CD4-positive, alpha-beta T cell (primary cell): ENCODE data around the gene IGDCC3. TPM values are rescaled to one million over a fixed set of nuclear protein-coding genes. Genes with fewer than 3 reads are reported as not detected.
"Not testable (repeated sequence)": the region's sequence is repeated elsewhere in the genome, so short reads cannot be mapped to it uniquely, and the experiment has no call there.

Experiments
- ATAC-seq: fragments of 200-7000 bp; cut with Tn5 transposase; one replicate; pipeline ENCODE4 v1.10.0; 2022; ENCODE audit warnings: mild to moderate bottlenecking; ENCODE audit not compliant: poor library complexity
- CTCF ChIA-PET: fragments of 350-600 bp; sonication (Branson Sonifier 250); formaldehyde crosslinking; loops from one replicate; lab custom pipeline; 2021; ENCODE audit warnings: antibody characterized with exemption, inconsistent platforms; lab: Charles Lee
- POLR2A ChIA-PET: fragments of 350-600 bp; sonication (Branson Sonifier 250); formaldehyde crosslinking; loops from one replicate; lab custom pipeline; 2021; ENCODE audit warnings: antibody characterized with exemption, inconsistent platforms; lab: Charles Lee
- DNase-seq, 14 experiments: peaks; one replicate each; pipeline ENCODE4 v3.0.0-alpha.2; 2013 to 2020; ENCODE audit warnings: mixed read lengths in 2 of 14
- H3K27ac ChIP-seq, 2 donors: one replicate each; pipeline versions ENCODE4 v1.5.1 to v1.7.0; 2013; ENCODE audit warnings: low read length in 2 of 2, low read depth in 1 of 2, mild to moderate bottlenecking in 1 of 2
- H3K27me3 ChIP-seq, 2 experiments: 1 replicate in 1 of 2; 2 replicates in 1 of 2; pipeline versions ENCODE4 v1.6.1 to v1.7.0; 2013; ENCODE audit warnings: low read length in 2 of 2, control low read depth in 1 of 2, mild to moderate bottlenecking in 1 of 2, moderate library complexity in 1 of 2; ENCODE audit not compliant: insufficient read depth in 2 of 2, control insufficient read depth in 1 of 2
- H3K36me3 ChIP-seq: one replicate; pipeline ENCODE4 v1.6.1; 2013; ENCODE audit warnings: low read length, control low read depth; ENCODE audit not compliant: insufficient read depth
- H3K4me1 ChIP-seq: one replicate; pipeline ENCODE4 v1.6.1; 2013; ENCODE audit warnings: low read length, control low read depth; ENCODE audit not compliant: insufficient read depth
- H3K4me3 ChIP-seq: one replicate; pipeline ENCODE4 v1.5.1; 2013; ENCODE audit warnings: mild to moderate bottlenecking, low read length, moderate library complexity
- H3K9me3 ChIP-seq, 2 experiments: 1 replicate in 1 of 2; 2 replicates in 1 of 2; pipeline versions ENCODE4 v1.6.1 to v1.7.0; 2013; ENCODE audit warnings: low read length in 2 of 2, mild to moderate bottlenecking in 2 of 2, control low read depth in 1 of 2, moderate library complexity in 1 of 2; ENCODE audit not compliant: control insufficient read depth in 1 of 2, insufficient read depth in 1 of 2
- H3K27ac Mint-ChIP-seq: one replicate; pipeline ENCODE4 v1.8.0; 2020; ENCODE audit warnings: mixed read lengths
- H3K27me3 Mint-ChIP-seq: one replicate; pipeline ENCODE4 v1.8.0; 2021; ENCODE audit warnings: mixed read lengths
- H3K36me3 Mint-ChIP-seq: one replicate; pipeline ENCODE4 v1.8.0; 2021; ENCODE audit warnings: low read depth, mixed read lengths
- H3K4me1 Mint-ChIP-seq: one replicate; pipeline ENCODE4 v1.8.0; 2021; ENCODE audit warnings: low read depth, mixed read lengths
- H3K4me3 Mint-ChIP-seq: one replicate; pipeline ENCODE4 v1.8.0; 2020; ENCODE audit warnings: mild to moderate bottlenecking, mixed read lengths
- H3K9me3 Mint-ChIP-seq: one replicate; pipeline ENCODE4 v1.8.0; 2020; ENCODE audit warnings: mixed read lengths
- intact Hi-C, 2 experiments: fragments of 100-400 bp; cut with DNase I in 1 of 2; cut with micrococcal nuclease in 1 of 2; formaldehyde crosslinking; loops; one replicate each; pipeline versions ENCODE4 v1.15.1 to v1.9.0; 2023 to 2025; cut with DNase I, micrococcal nuclease
- total RNA-seq, 174 experiments: library from RNA in 2 of 174; stranded (reverse) in 2 of 174; gene quantifications; one replicate each; pipeline ENCODE4 v1.2.3 and lab custom pipeline; 2021 to 2026
- TF ChIP-seq, protein P1 (sequence below): fragments of 200-600 bp; IDR thresholded peaks from one replicate; pipeline ENCODE4 v1.8.0; 2022; ENCODE audit warnings: antibody characterized with exemption, mild to moderate bottlenecking

Gene IGDCC3
- total RNA-seq, 2 experiments from 2014 or later, result not detected

- H3K27me3 ChIP-seq, result peaks cover 8 to 15% of the 10 kb centered on the region in 2 experiments
- Mint-ChIP-seq H3K27me3 (peaks cover 48% of the 10 kb centered on the region), H3K27ac (no peak overlapping the region), H3K9me3 (peaks cover 10% of the 10 kb centered on the region), H3K4me3 (no peak overlapping the region), H3K4me1 (no peaks in the 10 kb centered on the region), H3K36me3 (no peaks in the 10 kb centered on the region)
- no peak overlapping the region for H3K4me3 ChIP-seq
- POLR2A ChIA-PET, result no interaction called here
- ATAC-seq (no peak), DNase-seq (no peak)
- H3K36me3 ChIP-seq, result no peaks in the 10 kb centered on the region
- intact Hi-C loops, result no loop called here
- CTCF ChIA-PET, result no interaction called here
- TF ChIP-seq, protein P1, sequence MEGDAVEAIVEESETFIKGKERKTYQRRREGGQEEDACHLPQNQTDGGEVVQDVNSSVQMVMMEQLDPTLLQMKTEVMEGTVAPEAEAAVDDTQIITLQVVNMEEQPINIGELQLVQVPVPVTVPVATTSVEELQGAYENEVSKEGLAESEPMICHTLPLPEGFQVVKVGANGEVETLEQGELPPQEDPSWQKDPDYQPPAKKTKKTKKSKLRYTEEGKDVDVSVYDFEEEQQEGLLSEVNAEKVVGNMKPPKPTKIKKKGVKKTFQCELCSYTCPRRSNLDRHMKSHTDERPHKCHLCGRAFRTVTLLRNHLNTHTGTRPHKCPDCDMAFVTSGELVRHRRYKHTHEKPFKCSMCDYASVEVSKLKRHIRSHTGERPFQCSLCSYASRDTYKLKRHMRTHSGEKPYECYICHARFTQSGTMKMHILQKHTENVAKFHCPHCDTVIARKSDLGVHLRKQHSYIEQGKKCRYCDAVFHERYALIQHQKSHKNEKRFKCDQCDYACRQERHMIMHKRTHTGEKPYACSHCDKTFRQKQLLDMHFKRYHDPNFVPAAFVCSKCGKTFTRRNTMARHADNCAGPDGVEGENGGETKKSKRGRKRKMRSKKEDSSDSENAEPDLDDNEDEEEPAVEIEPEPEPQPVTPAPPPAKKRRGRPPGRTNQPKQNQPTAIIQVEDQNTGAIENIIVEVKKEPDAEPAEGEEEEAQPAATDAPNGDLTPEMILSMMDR, result no peak
- no peaks in the 10 kb centered on the region for H3K4me1 ChIP-seq
- H3K9me3 ChIP-seq, result peaks cover 10 to 13% of the 10 kb centered on the region in 2 experiments
- no peak overlapping the region for H3K27ac ChIP-seq
Observed at GRCh38 chr15:65349338-65349737, 28.5 kb downstream of the IGDCC3 start.

- H3K27ac Mint-ChIP-seq, H3K4me1 Mint-ChIP-seq, DNase-seq, H3K27me3 ChIP-seq, intact Hi-C loops, H3K4me3 Mint-ChIP-seq, CTCF ChIA-PET, H3K36me3 ChIP-seq, H3K4me3 ChIP-seq, ATAC-seq, H3K9me3 Mint-ChIP-seq, H3K27ac ChIP-seq, H3K36me3 Mint-ChIP-seq, H3K4me1 ChIP-seq: not testable (repeated sequence)
- H3K9me3 ChIP-seq, result peaks cover 5 to 11% of the 10 kb centered on the region in 2 experiments
- POLR2A ChIA-PET, result interaction anchor here (0.6 kb wide), 1 partner anchor 42 kb away, joined by 3 read pairs; no protein-coding TSS in a partner anchor
- peaks cover 33% of the 10 kb centered on the region for H3K27me3 Mint-ChIP-seq
Observed at GRCh38 chr15:65347756-65348155, 30.0 kb downstream of the IGDCC3 start.

DNA sequence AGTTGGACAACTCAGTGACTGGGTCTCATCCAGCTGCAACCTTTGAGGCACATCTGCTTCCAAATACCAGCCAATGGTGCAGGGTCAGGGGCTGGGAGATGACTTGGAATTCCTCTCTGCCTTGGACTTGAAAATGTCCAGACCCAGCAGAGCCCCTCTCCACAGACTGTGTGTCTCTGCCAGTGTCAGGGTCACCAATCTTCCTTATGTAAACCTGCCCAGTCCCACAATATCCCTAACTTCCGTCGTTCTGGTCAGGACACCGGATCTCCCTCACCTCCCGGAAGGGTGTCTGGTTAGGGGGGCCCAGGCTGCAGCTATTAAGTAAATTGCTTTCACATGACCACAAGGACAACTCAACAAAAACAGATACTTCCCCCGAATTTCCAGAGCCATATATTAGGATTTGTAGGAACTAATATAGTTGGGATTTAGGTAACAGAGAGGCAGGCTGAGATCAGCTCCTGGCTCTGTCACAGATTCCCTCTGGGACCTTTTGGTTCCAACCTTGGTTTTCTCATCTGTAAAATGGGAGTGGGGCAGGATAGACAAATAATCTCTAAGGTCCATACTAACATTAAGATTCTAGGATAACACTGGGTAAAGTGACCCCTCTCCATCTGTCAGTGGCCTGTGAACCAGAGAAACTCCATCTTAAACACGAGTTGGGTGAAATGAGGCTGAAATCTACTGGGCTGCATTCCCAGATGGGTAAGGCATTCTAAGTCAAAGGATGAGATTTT is 30.8 kb downstream of the IGDCC3 start:
- Histone ChIP-seq H3K4me1 (no peaks in the 10 kb centered on the region), H3K27ac (no peak overlapping the region), H3K4me3 (no peak overlapping the region), H3K36me3 (no peaks in the 10 kb centered on the region), H3K9me3 (peaks cover 4 to 5% of the 10 kb centered on the region in 2 experiments), H3K27me3 (peaks cover 6 to 10% of the 10 kb centered on the region in 2 experiments)
- POLR2A ChIA-PET, result no interaction called here
- no peak for ATAC-seq
- Mint-ChIP-seq H3K4me3 (no peak overlapping the region), H3K9me3 (peaks cover 3% of the 10 kb centered on the region), H3K27me3 (peaks cover 25% of the 10 kb centered on the region), H3K4me1 (no peaks in the 10 kb centered on the region), H3K27ac (no peak overlapping the region), H3K36me3 (no peaks in the 10 kb centered on the region)
- DNase-seq, result no peak
- intact Hi-C loops, result no loop called here
- CTCF ChIA-PET, result no interaction called here
- TF ChIP-seq, protein P1, result no peak

DNA sequence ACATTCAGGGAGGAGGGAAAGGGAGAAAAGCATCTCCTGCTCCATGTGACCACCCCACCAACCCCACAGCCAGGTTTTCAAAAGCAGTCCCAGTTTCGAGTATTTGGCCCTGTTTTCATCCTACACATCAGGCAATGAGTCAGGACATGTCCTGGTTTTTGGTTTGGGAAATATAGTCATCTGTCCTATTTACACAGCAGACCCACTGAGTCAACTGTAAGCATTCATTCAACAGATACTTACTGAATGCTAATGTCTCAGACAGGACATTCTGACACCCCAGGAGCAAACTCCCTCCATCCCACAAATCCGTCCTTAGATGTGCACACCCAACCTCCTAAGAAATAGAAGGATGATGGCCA is 32.9 kb downstream of the IGDCC3 start:
- Mint-ChIP-seq H3K4me1 (no peaks in the 10 kb centered on the region), H3K4me3 (no peak overlapping the region), H3K27me3 (peaks cover 17% of the 10 kb centered on the region), H3K27ac (no peak overlapping the region), H3K36me3 (no peaks in the 10 kb centered on the region), H3K9me3 (no peaks in the 10 kb centered on the region)
- no peaks in the 10 kb centered on the region for H3K4me1 ChIP-seq
- no peak overlapping the region for H3K27ac ChIP-seq
- TF ChIP-seq, protein P1, result no peak
- no peaks in the 10 kb centered on the region for H3K36me3 ChIP-seq
- H3K4me3 ChIP-seq, result no peak overlapping the region
- intact Hi-C loops, result no loop called here
- H3K9me3 ChIP-seq, result no peaks in the 10 kb centered on the region
- ATAC-seq, result no peak
- no peak for DNase-seq
- peaks cover 8 to 9% of the 10 kb centered on the region in 2 experiments for H3K27me3 ChIP-seq
- ChIA-PET CTCF (no interaction called here), POLR2A (no interaction called here)
